Panc1 (cell line): Measurements from ENCODE around the gene NKX6-2. TPM values are rescaled to one million over a fixed set of nuclear protein-coding genes. Genes with fewer than 3 reads are reported as not detected.

Experiments used
- ATAC-seq: fragments of 200-7000 bp; cut with Tn5 transposase; 2 replicates; pipeline ENCODE4 v1.9.1; 2020; ENCODE audit warnings: mild to moderate bottlenecking, moderate library complexity
- BruUV-seq: library from RNA; stranded (reverse); fragments of 400-500 nt; replicated peaks from 2 replicates; lab custom pipeline; 2021; lab: Mats Ljungman, UMichigan
- CTCF ChIA-PET: fragments of 300-600 bp; sonication (Branson Sonifier 250); formaldehyde crosslinking; loops from one replicate; lab custom pipeline; 2022; ENCODE audit warnings: antibody characterized with exemption; lab: Charles Lee
- POLR2A ChIA-PET: fragments of 300-600 bp; sonication (Branson Sonifier 250); formaldehyde crosslinking; loops from one replicate; lab custom pipeline; 2022; ENCODE audit warnings: antibody characterized with exemption; lab: Charles Lee
- DNase-seq: peaks from one replicate; pipeline ENCODE4 v3.0.0-alpha.2; 2010; ENCODE audit warnings: low read depth, low spot score
- H3K27ac ChIP-seq: 2 replicates; pipeline ENCODE4 v1.5.1; 2011; ENCODE audit warnings: mild to moderate bottlenecking, low read length, inconsistent platforms
- H3K27me3 ChIP-seq: fragments of 200-500 bp; sonication (Bioruptor generic); 2 replicates; pipeline ENCODE4 v1.6.0; 2014; ENCODE audit warnings: low read length, inconsistent platforms; ENCODE audit not compliant: control insufficient read depth, insufficient read depth
- H3K36me3 ChIP-seq: fragments of 200-500 bp; sonication (Bioruptor generic); 2 replicates; pipeline ENCODE4 v1.5.1; 2014; ENCODE audit warnings: inconsistent platforms, mild to moderate bottlenecking, low read length, moderate library complexity; ENCODE audit not compliant: control insufficient read depth, insufficient read depth
- H3K4me1 ChIP-seq: 2 replicates; pipeline ENCODE4 v1.5.1; 2011; ENCODE audit warnings: inconsistent platforms, mild to moderate bottlenecking, low read length, moderate library complexity; ENCODE audit not compliant: control insufficient read depth, insufficient read depth
- H3K4me3 ChIP-seq, 2 experiments: 2 replicates each; pipeline ENCODE4 v1.5.1; 2011 to 2012; ENCODE audit warnings: low read depth in 2 of 2, low read length in 2 of 2, mild to moderate bottlenecking in 2 of 2, inconsistent platforms in 1 of 2, moderate library complexity in 1 of 2
- H3K9me3 ChIP-seq: fragments of 200-500 bp; sonication (Bioruptor generic); 2 replicates; pipeline ENCODE4 v1.5.1; 2014; ENCODE audit warnings: low read depth, mild to moderate bottlenecking, inconsistent platforms, low read length, moderate library complexity; ENCODE audit not compliant: control insufficient read depth, insufficient read depth
- CTCF ChIP-seq: fragments of 450-650 bp; IDR thresholded peaks from 2 replicates; pipeline ENCODE4 v1.5.1; 2017; ENCODE audit warnings: mild to moderate bottlenecking
- REST ChIP-seq, 2 experiments: IDR thresholded peaks; 2 replicates each; pipeline ENCODE4 v1.6.1; 2011 to 2012; ENCODE audit warnings: low read depth in 2 of 2, control low read depth in 1 of 2, low read length in 1 of 2, mild to moderate bottlenecking in 1 of 2, moderate library complexity in 1 of 2; ENCODE audit not compliant: insufficient read depth in 1 of 2
- SIN3A ChIP-seq: IDR thresholded peaks from 2 replicates; pipeline ENCODE4 v1.6.1; 2012; ENCODE audit warnings: low read depth, mild to moderate bottlenecking, low read length, moderate library complexity, borderline replicate concordance; ENCODE audit not compliant: insufficient read depth
- in situ Hi-C: cut with HindIII; loops from 2 replicates; pipeline ENCODE4 v1.10.0; 2016; ENCODE audit warnings: low sequenced_read_pairs, low pct_unique_long_range_greater_than_20kb
- intact Hi-C: fragments of 100-400 bp; cut with micrococcal nuclease; formaldehyde crosslinking; loops from one replicate; pipeline ENCODE4 v1.10.0; 2022; ENCODE audit not compliant: unreplicated experiment
- total RNA-seq: library from RNA; stranded (reverse); gene quantifications from one replicate; pipeline ENCODE4 v1.2.1, GENCODE V29; 2021; ENCODE audit not compliant: unreplicated experiment

The NKX6-2 gene
- total RNA-seq, 1 experiment from 2014 or later: 1.6 TPM

- Histone ChIP-seq H3K9me3 (no peaks in the 10 kb centered on the region), H3K27ac (no peak overlapping the region), H3K4me1 (peaks cover 5% of the 10 kb centered on the region), H3K4me3 (peak overlapping the region in 1 of 2 experiments; percentile 21; a peak in 2 of 4 replicates), H3K36me3 (no peaks in the 10 kb centered on the region), H3K27me3 (no peaks in the 10 kb centered on the region)
- peak; percentile 52 for ATAC-seq
- no peak for TF ChIP-seq REST (IDR thresholded peaks at IDR 0.05; ENCODE audit: insufficient read depth in 1 of 2, low read depth in 2 of 2, low read length in 1 of 2)
- peak; percentile 75; the same call in 1 of the 2 replicates for TF ChIP-seq CTCF
- no TSS peak for BruUV-seq
- ChIA-PET POLR2A (interaction anchor here (0.6 to 0.7 kb wide), 2 partner anchors 62 to 147 kb away, joined by 3 to 8 read pairs; no protein-coding TSS in a partner anchor), CTCF (interaction anchor here (0.5 to 1.1 kb wide), 3 partner anchors 8 to 334 kb away, joined by 3 to 7 read pairs (median 4); no protein-coding TSS in a partner anchor)
- DNase-seq: no peak
- intact Hi-C loops: loop anchor here (10.0 kb wide), 1 partner anchor 339 kb away; no protein-coding TSS in a partner anchor
- in situ Hi-C loops: no loop called here
Measured at GRCh38 chr10:132793871-132794849, 8.2 kb upstream of the NKX6-2 start.

- Histone ChIP-seq H3K27me3 (no peaks in the 10 kb centered on the region), H3K27ac (no peak overlapping the region), H3K4me3 (no peak overlapping the region), H3K9me3 (no peaks in the 10 kb centered on the region), H3K4me1 (peaks cover 5% of the 10 kb centered on the region), H3K36me3 (no peaks in the 10 kb centered on the region)
- intact Hi-C loops: loop anchor here (10.0 kb wide), 1 partner anchor 338 kb away; no protein-coding TSS in a partner anchor
- in situ Hi-C loops: no loop called here
- CTCF ChIA-PET: interaction anchor here (0.5 kb wide), 1 partner anchor 9 kb away, joined by 4 read pairs; no protein-coding TSS in a partner anchor
- TF ChIP-seq SIN3A: no peak
- peak; percentile 48 for TF ChIP-seq CTCF
- no TSS peak for BruUV-seq
- DNase-seq (no peak), ATAC-seq (peak; percentile 19)
- POLR2A ChIA-PET: no interaction called here
Measured at GRCh38 chr10:132793213-132793612, 7.3 kb upstream of the NKX6-2 start.
